DOHH2 (cell line): Measurements from ENCODE around the gene SCYL1.

Source experiments
- EZH2phosphoT487 ChIP-seq: fragments of 200-600 bp; sonication (generic); IDR thresholded peaks from 2 replicates; pipeline ENCODE4 v1.6.1; 2017; ENCODE audit warnings: borderline replicate concordance, mild to moderate bottlenecking, antibody characterized with exemption, low read length, moderate library complexity, mixed read lengths
- TF ChIP-seq, protein P1 (sequence below): fragments of 200-600 bp; sonication (generic); IDR thresholded peaks from one replicate; pipeline ENCODE4 v1.5.1; 2014; ENCODE audit warnings: antibody characterized with exemption, mild to moderate bottlenecking, low read depth, low read length; ENCODE audit not compliant: poor library complexity, severe bottlenecking

GRCh38 chr11:65549096-65549495 is 24.2 kb downstream of the SCYL1 start:
- TF ChIP-seq, protein P1, sequence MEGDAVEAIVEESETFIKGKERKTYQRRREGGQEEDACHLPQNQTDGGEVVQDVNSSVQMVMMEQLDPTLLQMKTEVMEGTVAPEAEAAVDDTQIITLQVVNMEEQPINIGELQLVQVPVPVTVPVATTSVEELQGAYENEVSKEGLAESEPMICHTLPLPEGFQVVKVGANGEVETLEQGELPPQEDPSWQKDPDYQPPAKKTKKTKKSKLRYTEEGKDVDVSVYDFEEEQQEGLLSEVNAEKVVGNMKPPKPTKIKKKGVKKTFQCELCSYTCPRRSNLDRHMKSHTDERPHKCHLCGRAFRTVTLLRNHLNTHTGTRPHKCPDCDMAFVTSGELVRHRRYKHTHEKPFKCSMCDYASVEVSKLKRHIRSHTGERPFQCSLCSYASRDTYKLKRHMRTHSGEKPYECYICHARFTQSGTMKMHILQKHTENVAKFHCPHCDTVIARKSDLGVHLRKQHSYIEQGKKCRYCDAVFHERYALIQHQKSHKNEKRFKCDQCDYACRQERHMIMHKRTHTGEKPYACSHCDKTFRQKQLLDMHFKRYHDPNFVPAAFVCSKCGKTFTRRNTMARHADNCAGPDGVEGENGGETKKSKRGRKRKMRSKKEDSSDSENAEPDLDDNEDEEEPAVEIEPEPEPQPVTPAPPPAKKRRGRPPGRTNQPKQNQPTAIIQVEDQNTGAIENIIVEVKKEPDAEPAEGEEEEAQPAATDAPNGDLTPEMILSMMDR = no peak
- no peak for TF ChIP-seq EZH2phosphoT487
